HL-60 (cell line): ENCODE data around the gene TINAGL1.

Experiments
- GABPA ChIP-seq: IDR thresholded peaks from 2 replicates; pipeline ENCODE4 v1.6.1; 2012; ENCODE audit warnings: low read depth
- POLR2AphosphoS5 ChIP-seq: IDR thresholded peaks from 2 replicates; pipeline ENCODE4 v1.6.1; 2012; ENCODE audit warnings: low read depth
- TF ChIP-seq, protein P1 (sequence below): IDR thresholded peaks from one replicate; pipeline ENCODE4 v1.5.1; 2011; ENCODE audit warnings: low read length, control low read depth, inconsistent platforms; ENCODE audit not compliant: insufficient read depth
- TF ChIP-seq, protein P2 (sequence below): IDR thresholded peaks from 2 replicates; pipeline ENCODE4 v1.6.1; 2012; ENCODE audit warnings: low read depth; ENCODE audit not compliant: insufficient replicate concordance

DNA sequence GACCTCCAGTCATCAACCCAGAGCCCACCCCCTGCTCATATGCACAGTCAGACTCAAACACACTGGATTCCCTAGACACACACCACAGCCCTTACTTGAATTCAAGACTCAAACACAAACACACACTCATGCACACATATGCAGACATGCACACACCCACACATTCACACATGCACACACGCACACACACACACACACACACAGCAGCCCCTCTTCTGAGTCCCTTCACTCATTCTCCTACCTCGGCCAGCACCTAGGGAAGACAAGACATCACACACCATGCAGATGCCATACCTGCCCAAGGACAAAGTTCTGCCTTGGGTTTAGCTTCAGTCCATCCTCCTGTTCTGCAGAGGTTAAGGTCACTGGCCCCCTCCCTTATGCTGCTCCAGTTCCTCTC is 39.6 kb downstream of the TINAGL1 start:
- TF ChIP-seq, protein P1, sequence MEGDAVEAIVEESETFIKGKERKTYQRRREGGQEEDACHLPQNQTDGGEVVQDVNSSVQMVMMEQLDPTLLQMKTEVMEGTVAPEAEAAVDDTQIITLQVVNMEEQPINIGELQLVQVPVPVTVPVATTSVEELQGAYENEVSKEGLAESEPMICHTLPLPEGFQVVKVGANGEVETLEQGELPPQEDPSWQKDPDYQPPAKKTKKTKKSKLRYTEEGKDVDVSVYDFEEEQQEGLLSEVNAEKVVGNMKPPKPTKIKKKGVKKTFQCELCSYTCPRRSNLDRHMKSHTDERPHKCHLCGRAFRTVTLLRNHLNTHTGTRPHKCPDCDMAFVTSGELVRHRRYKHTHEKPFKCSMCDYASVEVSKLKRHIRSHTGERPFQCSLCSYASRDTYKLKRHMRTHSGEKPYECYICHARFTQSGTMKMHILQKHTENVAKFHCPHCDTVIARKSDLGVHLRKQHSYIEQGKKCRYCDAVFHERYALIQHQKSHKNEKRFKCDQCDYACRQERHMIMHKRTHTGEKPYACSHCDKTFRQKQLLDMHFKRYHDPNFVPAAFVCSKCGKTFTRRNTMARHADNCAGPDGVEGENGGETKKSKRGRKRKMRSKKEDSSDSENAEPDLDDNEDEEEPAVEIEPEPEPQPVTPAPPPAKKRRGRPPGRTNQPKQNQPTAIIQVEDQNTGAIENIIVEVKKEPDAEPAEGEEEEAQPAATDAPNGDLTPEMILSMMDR: no peak
- TF ChIP-seq POLR2AphosphoS5 (no peak), GABPA (no peak)
- TF ChIP-seq, protein P2, sequence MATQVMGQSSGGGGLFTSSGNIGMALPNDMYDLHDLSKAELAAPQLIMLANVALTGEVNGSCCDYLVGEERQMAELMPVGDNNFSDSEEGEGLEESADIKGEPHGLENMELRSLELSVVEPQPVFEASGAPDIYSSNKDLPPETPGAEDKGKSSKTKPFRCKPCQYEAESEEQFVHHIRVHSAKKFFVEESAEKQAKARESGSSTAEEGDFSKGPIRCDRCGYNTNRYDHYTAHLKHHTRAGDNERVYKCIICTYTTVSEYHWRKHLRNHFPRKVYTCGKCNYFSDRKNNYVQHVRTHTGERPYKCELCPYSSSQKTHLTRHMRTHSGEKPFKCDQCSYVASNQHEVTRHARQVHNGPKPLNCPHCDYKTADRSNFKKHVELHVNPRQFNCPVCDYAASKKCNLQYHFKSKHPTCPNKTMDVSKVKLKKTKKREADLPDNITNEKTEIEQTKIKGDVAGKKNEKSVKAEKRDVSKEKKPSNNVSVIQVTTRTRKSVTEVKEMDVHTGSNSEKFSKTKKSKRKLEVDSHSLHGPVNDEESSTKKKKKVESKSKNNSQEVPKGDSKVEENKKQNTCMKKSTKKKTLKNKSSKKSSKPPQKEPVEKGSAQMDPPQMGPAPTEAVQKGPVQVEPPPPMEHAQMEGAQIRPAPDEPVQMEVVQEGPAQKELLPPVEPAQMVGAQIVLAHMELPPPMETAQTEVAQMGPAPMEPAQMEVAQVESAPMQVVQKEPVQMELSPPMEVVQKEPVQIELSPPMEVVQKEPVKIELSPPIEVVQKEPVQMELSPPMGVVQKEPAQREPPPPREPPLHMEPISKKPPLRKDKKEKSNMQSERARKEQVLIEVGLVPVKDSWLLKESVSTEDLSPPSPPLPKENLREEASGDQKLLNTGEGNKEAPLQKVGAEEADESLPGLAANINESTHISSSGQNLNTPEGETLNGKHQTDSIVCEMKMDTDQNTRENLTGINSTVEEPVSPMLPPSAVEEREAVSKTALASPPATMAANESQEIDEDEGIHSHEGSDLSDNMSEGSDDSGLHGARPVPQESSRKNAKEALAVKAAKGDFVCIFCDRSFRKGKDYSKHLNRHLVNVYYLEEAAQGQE: no peak
